Gastrocnemius medialis (tissue), 4 donors: ENCODE results near the gene TTYH2. TPM values are rescaled to one million over a fixed set of nuclear protein-coding genes. Genes with fewer than 3 reads are reported as not detected.

Source experiments
- ATAC-seq, 2 donors: fragments of 150-250 bp; one replicate each; pipeline ENCODE4 v1.9.1; 2016
- DNase-seq, 2 donors: peaks; one replicate each; pipeline ENCODE4 v3.0.0-alpha.2; 2019
- H3K27ac ChIP-seq, 4 donors: fragments of 200-600 bp; sonication (generic); 1 replicate in 1 of 4; 2 replicates in 3 of 4; pipeline ENCODE4 v1.5.1; 2016 to 2018; ENCODE audit warnings: mild to moderate bottlenecking in 2 of 4, moderate library complexity in 1 of 4
- H3K27me3 ChIP-seq, 3 donors: fragments of 200-600 bp; sonication (generic) in 2 of 3; 1 replicate in 1 of 3; 2 replicates in 2 of 3; pipeline versions ENCODE4 v1.5.1 to v1.6.0; 2016 to 2019; ENCODE audit warnings: mild to moderate bottlenecking in 1 of 3, moderate library complexity in 1 of 3
- H3K36me3 ChIP-seq, 2 donors: fragments of 200-600 bp; sonication (generic) in 1 of 2; one replicate each; pipeline ENCODE4 v1.5.1; 2017 to 2018
- H3K4me1 ChIP-seq, 2 donors: fragments of 200-600 bp; sonication (generic) in 1 of 2; one replicate each; pipeline ENCODE4 v1.5.1; 2016 to 2017; ENCODE audit warnings: mild to moderate bottlenecking in 2 of 2
- H3K4me3 ChIP-seq, 4 donors: fragments of 200-600 bp; sonication (generic) in 3 of 4; 1 replicate in 1 of 4; 2 replicates in 3 of 4; pipeline ENCODE4 v1.5.1; 2016 to 2019; ENCODE audit warnings: mild to moderate bottlenecking in 2 of 4
- H3K9me3 ChIP-seq, 3 donors: fragments of 200-600 bp; sonication (generic) in 2 of 3; 1 replicate in 1 of 3; 2 replicates in 2 of 3; pipeline ENCODE4 v1.5.1; 2016 to 2019
- CTCF ChIP-seq, 5 experiments: fragments of 450-650 bp in 3 of 5; fragments of 200-600 bp in 2 of 5; sonication (generic) in 2 of 5; IDR thresholded peaks in 4 of 5; conservative IDR thresholded peaks in 1 of 5; 1 replicate in 4 of 5; 2 replicates in 1 of 5; pipeline ENCODE4 v1.5.1; 2016 to 2019; ENCODE audit warnings: antibody characterized with exemption in 5 of 5, mild to moderate bottlenecking in 3 of 5, moderate library complexity in 3 of 5
- POLR2A ChIP-seq, 2 donors: fragments of 450-650 bp; IDR thresholded peaks; one replicate each; pipeline ENCODE4 v1.6.1; 2017; ENCODE audit warnings: antibody characterized with exemption in 2 of 2, mild to moderate bottlenecking in 2 of 2, moderate library complexity in 2 of 2
- in situ Hi-C, 4 donors: fragments of 200-750 bp; cut with MboI; loops; one replicate each; pipeline versions ENCODE4 v1.15.0 to v1.8.0; 2017; ENCODE audit warnings: low sequenced_read_pairs in 4 of 4
- intact Hi-C: fragments of 100-400 bp; cut with DNase I; formaldehyde crosslinking; loops from one replicate; pipeline ENCODE4 v1.15.1; 2023; ENCODE audit warnings: low total_unique reads
- total RNA-seq, 4 donors: library from RNA; depleted of rRNA; stranded (reverse); fragments of >200 nt; gene quantifications; one replicate each; pipeline versions ENCODE4 v1.1.0 to v1.2.3, GENCODE V29; 2016

The TTYH2 gene
- total RNA-seq, 4 donors from 2014 or later = 4.7 to 19.2 (median 11.4) TPM

GRCh38 chr17:74220946-74221818 is 7.8 kb downstream of the TTYH2 start:
- no peaks in the 10 kb centered on the region for H3K9me3 ChIP-seq
- H3K4me1 ChIP-seq = peaks cover 9 to 11% of the 10 kb centered on the region in 2 donors
- DNase-seq (no peak), ATAC-seq (no peak)
- H3K27ac ChIP-seq = no peak overlapping the region
- peaks cover 0 to 10% of the 10 kb centered on the region in 2 donors for H3K36me3 ChIP-seq
- in situ Hi-C loops = loop anchor here in 2 of 4 donors (25.0 kb wide), 2 partner anchors 141 to 266 kb away; partner anchors contain the start of genes BTBD17 (in 1 of the 2) and GPR142 (in 1 of the 2)
- no peaks in the 10 kb centered on the region for H3K27me3 ChIP-seq
- intact Hi-C loops = no loop called here
- TF ChIP-seq CTCF (IDR thresholded peaks at IDR 0.05 in 4 of 5, conservative IDR thresholded peaks at IDR 0.05 in 1 of 5) (no peak), POLR2A (IDR thresholded peaks at IDR 0.05) (no peak)
- H3K4me3 ChIP-seq = no peak overlapping the region

- peaks cover 0 to 10% of the 10 kb centered on the region in 2 donors for H3K36me3 ChIP-seq
- no peak overlapping the region for H3K4me3 ChIP-seq
- no peak for DNase-seq
- H3K4me1 ChIP-seq = no peaks in the 10 kb centered on the region
- in situ Hi-C loops = loop anchor here in 2 of 4 donors (25.0 kb wide), 2 partner anchors 140 to 265 kb away; partner anchors contain the start of genes BTBD17 (in 1 of the 2) and GPR142 (in 1 of the 2)
- no peaks in the 10 kb centered on the region for H3K27me3 ChIP-seq
- intact Hi-C loops = no loop called here
- no peaks in the 10 kb centered on the region for H3K9me3 ChIP-seq
- H3K27ac ChIP-seq = no peak overlapping the region
- no peak for ATAC-seq
- TF ChIP-seq CTCF (IDR thresholded peaks at IDR 0.05 in 4 of 5, conservative IDR thresholded peaks at IDR 0.05 in 1 of 5) (no peak), POLR2A (IDR thresholded peaks at IDR 0.05) (no peak)
Observed at GRCh38 chr17:74222399-74222798, 9.0 kb downstream of the TTYH2 start.

- Histone ChIP-seq H3K9me3 (no peaks in the 10 kb centered on the region), H3K4me1 (no peaks in the 10 kb centered on the region), H3K36me3 (peaks cover 0 to 10% of the 10 kb centered on the region in 2 donors), H3K4me3 (no peak overlapping the region), H3K27me3 (no peaks in the 10 kb centered on the region), H3K27ac (no peak overlapping the region)
- DNase-seq (no peak), ATAC-seq (no peak)
- in situ Hi-C loops = loop anchor here in 2 of 4 donors (25.0 kb wide), 2 partner anchors 138 to 263 kb away; partner anchors contain the start of genes BTBD17 (in 1 of the 2) and GPR142 (in 1 of the 2)
- TF ChIP-seq POLR2A (IDR thresholded peaks at IDR 0.05) (no peak), CTCF (IDR thresholded peaks at IDR 0.05 in 4 of 5, conservative IDR thresholded peaks at IDR 0.05 in 1 of 5) (no peak)
- intact Hi-C loops = no loop called here
Observed at GRCh38 chr17:74223901-74224300, 10.5 kb downstream of the TTYH2 start.

- no peaks in the 10 kb centered on the region for H3K4me1 ChIP-seq
- intact Hi-C loops = no loop called here
- DNase-seq = no peak
- no peaks in the 10 kb centered on the region for H3K9me3 ChIP-seq
- H3K4me3 ChIP-seq = no peak overlapping the region
- TF ChIP-seq POLR2A (IDR thresholded peaks at IDR 0.05) (no peak), CTCF (IDR thresholded peaks at IDR 0.05 in 4 of 5, conservative IDR thresholded peaks at IDR 0.05 in 1 of 5) (no peak)
- in situ Hi-C loops = loop anchor here in 2 of 4 donors (25.0 kb wide), 2 partner anchors 137 to 262 kb away; partner anchors contain the start of genes BTBD17 (in 1 of the 2) and GPR142 (in 1 of the 2)
- no peak for ATAC-seq
- H3K27ac ChIP-seq = no peak overlapping the region
- H3K36me3 ChIP-seq = peaks cover 0 to 10% of the 10 kb centered on the region in 2 donors
- H3K27me3 ChIP-seq = no peaks in the 10 kb centered on the region
Observed at GRCh38 chr17:74224959-74225725, 11.8 kb downstream of the TTYH2 start.
